ENCODE measurements around the gene CCDC71. TPM values are rescaled to one million over a fixed set of nuclear protein-coding genes. Genes with fewer than 3 reads are reported as not detected.

The CCDC71 gene
- total RNA-seq, 3 donors from 2014 or later (not counting 1 experiment from before 2014, with no cell fraction given) = 13.8 to 20.6 (median 15.6) TPM

GRCh38 chr3:49121132-49121736 lies 44.9 kb downstream of the CCDC71 start:
- ATAC-seq (no peak), DNase-seq (no peak)
- Histone ChIP-seq H3K36me3 (ENCODE audit: control insufficient read depth, insufficient read depth, low read length) (peaks cover 20% of the 10 kb centered on the region), H3K4me1 (ENCODE audit: control insufficient read depth, insufficient read depth, low read length) (peaks cover 24% of the 10 kb centered on the region), H3K4me3 (ENCODE audit: low read length) (peak overlapping the region; percentile 85), H3K27me3 (ENCODE audit: control insufficient read depth, insufficient read depth, low read length) (no peaks in the 10 kb centered on the region), H3K9me3 (ENCODE audit: control insufficient read depth, insufficient read depth, low read length) (no peaks in the 10 kb centered on the region), H3K27ac (ENCODE audit: low read length) (peak overlapping the region; percentile 95)
- Mint-ChIP-seq H3K4me3 (peak overlapping the region; percentile 77), H3K36me3 (no peaks in the 10 kb centered on the region), H3K4me1 (peaks cover 5 to 12% of the 10 kb centered on the region in 2 donors), H3K9me3 (no peaks in the 10 kb centered on the region), H3K27me3 (ENCODE audit: low read depth in 2 of 2) (no peaks in the 10 kb centered on the region), H3K27ac (peak overlapping the region; percentile 81 to 87)
- TF ChIP-seq CTCF (IDR thresholded peaks at IDR 0.05) = no peak
- WGBS (ENCODE audit: insufficient coverage) = 82% methylated on average over 17 of the region's 17 CpGs
- intact Hi-C loops (cut with micrococcal nuclease) = no loop called here

- intact Hi-C loops (cut with micrococcal nuclease) = loop anchor here (1.0 kb wide), 2 partner anchors 16 to 26 kb away; partner anchors contain the start of genes QARS1 and QRICH1
- peak within 1 kb of the TSS; percentile 77 for H3K4me3 Mint-ChIP-seq
These were observed 45.5 kb downstream of the CCDC71 start, which contains the start of gene USP19 for GRCh38 chr3:49120438-49121131. Gene USP19 (minus strand): TSS chr3:49120823. CDS start chr3:49119145, 1,678 bp downstream.

GRCh38 chr3:49120096-49120437 lies 46.1 kb downstream of the CCDC71 start:
- WGBS (ENCODE audit: insufficient coverage) = 0% methylated on average over 9 of the region's 9 CpGs
- H3K36me3 Mint-ChIP-seq = no peaks in the 10 kb centered on the region
- peak overlapping the region; percentile 81 to 87 for H3K27ac Mint-ChIP-seq
- H3K4me3 Mint-ChIP-seq = peak overlapping the region; percentile 77
- no peaks in the 10 kb centered on the region for H3K27me3 Mint-ChIP-seq (ENCODE audit: low read depth in 2 of 2)
- Histone ChIP-seq H3K9me3 (ENCODE audit: control insufficient read depth, insufficient read depth, low read length) (no peaks in the 10 kb centered on the region), H3K36me3 (ENCODE audit: control insufficient read depth, insufficient read depth, low read length) (peaks cover 31% of the 10 kb centered on the region), H3K27me3 (ENCODE audit: control insufficient read depth, insufficient read depth, low read length) (no peaks in the 10 kb centered on the region), H3K4me1 (ENCODE audit: control insufficient read depth, insufficient read depth, low read length) (peaks cover 24% of the 10 kb centered on the region), H3K4me3 (ENCODE audit: low read length) (peak overlapping the region; percentile 85), H3K27ac (ENCODE audit: low read length) (peak overlapping the region; percentile 95)
- intact Hi-C loops (cut with micrococcal nuclease) = loop anchor here (1.0 kb wide), 2 partner anchors 16 to 26 kb away; partner anchors contain the start of genes QARS1 and QRICH1
- no peaks in the 10 kb centered on the region for H3K9me3 Mint-ChIP-seq
- ATAC-seq = peak in 1 of 3 donors; percentile 6
- TF ChIP-seq CTCF (IDR thresholded peaks at IDR 0.05) = no peak
- peaks cover 5 to 12% of the 10 kb centered on the region in 2 donors for H3K4me1 Mint-ChIP-seq
- peak in 1 of 2 donors; percentile 39 for DNase-seq

More at GRCh38 chr3:49120438-49121131, 45.5 kb downstream of the CCDC71 start, which contains the start of gene USP19:
- H3K36me3 Mint-ChIP-seq = no peaks in the 10 kb centered on the region
- DNase-seq (peak; percentile 91 to 98), ATAC-seq (peak; percentile 93 to 94 (median 93))
- Histone ChIP-seq H3K4me3 (ENCODE audit: low read length) (peak within 1 kb of the TSS; percentile 85), H3K27me3 (ENCODE audit: control insufficient read depth, insufficient read depth, low read length) (no peaks in the 10 kb centered on the region), H3K36me3 (ENCODE audit: control insufficient read depth, insufficient read depth, low read length) (peaks cover 26% of the 10 kb centered on the region), H3K4me1 (ENCODE audit: control insufficient read depth, insufficient read depth, low read length) (peaks cover 24% of the 10 kb centered on the region), H3K9me3 (ENCODE audit: control insufficient read depth, insufficient read depth, low read length) (no peaks in the 10 kb centered on the region), H3K27ac (ENCODE audit: low read length) (peak within 1 kb of the TSS; percentile 95)
- H3K9me3 Mint-ChIP-seq = no peaks in the 10 kb centered on the region
- peaks cover 5 to 12% of the 10 kb centered on the region in 2 donors for H3K4me1 Mint-ChIP-seq
- under 1% methylated on average over 70 of the region's 70 CpGs for WGBS (ENCODE audit: insufficient coverage)
- TF ChIP-seq CTCF (IDR thresholded peaks at IDR 0.05) = no peak
- H3K27me3 Mint-ChIP-seq (ENCODE audit: low read depth in 2 of 2) = no peaks in the 10 kb centered on the region
- peak within 1 kb of the TSS; percentile 81 to 87 for H3K27ac Mint-ChIP-seq

Data from natural killer cell (primary cell).